ENCODE data around the gene RAB11FIP3.

Gene RAB11FIP3

DNA sequence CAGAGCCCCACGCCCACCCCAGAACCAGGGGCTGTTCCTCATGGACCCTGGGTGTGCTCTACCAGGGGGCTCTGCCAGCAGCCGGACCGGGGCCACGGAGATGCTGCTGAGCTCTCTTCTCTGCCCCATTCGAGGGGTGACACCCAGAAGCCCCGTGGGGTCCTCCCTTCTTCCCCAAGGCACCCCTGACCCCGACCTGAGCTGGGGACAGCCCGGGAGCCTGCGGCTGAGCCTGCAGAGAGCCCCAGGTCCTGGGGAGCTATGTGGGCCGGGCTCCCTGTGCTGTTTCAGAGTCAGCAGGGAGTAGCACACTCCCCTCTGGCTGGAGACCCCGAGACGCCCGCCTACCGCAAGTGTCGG lies 133.6 kb downstream of the RAB11FIP3 start:
- no peak for TF ChIP-seq CTCF (IDR thresholded peaks at IDR 0.05; ENCODE audit: insufficient read depth, missing control alignments)
- no peak for FAIRE-seq

DNA sequence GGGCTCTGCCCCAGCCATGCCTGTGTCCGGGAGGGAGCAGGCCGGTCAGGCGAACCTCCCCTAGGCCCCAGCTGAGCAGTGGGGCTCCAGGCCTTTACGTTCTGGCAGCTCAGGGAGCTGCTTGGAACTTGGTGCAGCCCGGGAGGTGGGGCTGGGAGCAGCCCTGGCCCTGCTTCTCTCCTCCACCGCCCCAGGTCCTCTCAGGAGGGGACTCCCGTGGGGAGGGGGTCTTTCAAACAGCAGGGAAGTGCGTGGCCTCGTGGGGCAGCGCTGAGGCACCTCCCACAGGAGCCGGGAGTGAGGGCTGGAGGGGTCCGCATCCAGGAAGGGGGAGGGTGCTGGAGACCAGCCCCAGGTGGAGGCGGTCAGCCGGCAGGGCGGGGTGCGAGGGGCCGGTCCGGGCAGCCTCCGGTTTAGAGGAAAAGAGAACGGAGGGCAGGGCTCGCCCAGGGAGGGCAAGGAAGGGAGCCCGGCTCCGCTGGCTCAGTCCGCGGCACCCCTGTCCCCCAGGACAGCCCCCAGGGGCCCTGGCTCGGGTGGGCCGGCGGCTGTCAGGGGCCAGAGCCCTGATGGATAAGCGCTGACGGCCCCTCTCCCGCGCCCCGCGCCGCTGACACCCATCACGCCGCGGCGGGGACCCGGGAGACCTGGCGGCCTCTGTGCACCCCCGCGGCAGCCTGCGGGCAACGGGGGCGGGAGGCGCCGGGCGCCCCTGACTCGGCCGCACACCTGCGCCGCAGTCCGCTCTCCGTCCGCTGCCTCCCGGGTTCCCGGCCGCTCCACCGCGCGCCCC lies 134.2 kb downstream of the RAB11FIP3 start:
- no peak for TF ChIP-seq CTCF (IDR thresholded peaks at IDR 0.05; ENCODE audit: insufficient read depth, missing control alignments)
- no peak for FAIRE-seq
- DNase-seq (ENCODE audit: insufficient read length, low spot score), result no peak

More for the DNA sequence above, 133.6 kb downstream of the RAB11FIP3 start:
- DNase-seq (ENCODE audit: insufficient read length, low spot score), result no peak

DNA sequence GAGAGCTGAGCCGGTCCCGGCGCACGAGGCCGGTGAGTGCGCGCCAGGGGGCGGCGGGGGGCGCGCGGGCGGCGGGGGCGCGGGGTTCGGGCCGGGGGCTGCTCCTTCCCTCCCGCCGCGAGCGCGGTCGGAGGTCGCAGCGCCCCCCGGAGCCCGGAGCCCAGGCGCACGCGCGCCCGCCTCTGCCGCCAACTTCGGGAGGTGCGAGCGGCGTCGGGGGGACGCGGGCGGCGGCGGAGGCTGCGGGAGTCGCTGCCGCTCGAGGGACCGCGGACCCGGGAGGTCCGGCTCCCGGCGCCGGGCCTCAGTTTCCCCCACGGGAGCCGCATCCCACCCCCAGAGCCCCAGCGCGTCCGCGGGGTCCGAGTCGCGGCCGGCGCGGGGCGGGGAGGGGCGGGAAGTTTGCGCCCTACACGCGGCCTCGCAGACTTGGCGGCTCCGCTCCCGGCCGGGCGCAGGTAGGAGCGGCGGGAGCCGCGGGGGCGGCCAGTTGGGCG lies 134.8 kb downstream of the RAB11FIP3 start, which contains the start of gene PRR35:
Gene PRR35, plus strand, starts transcription at position 191 of the 497 bp plus-strand sequence. CDS start 2,901 bp downstream, outside the sequence.
- DNase-seq (ENCODE audit: insufficient read length, low spot score) (no peak), FAIRE-seq (no peak)
- no peak for TF ChIP-seq CTCF (IDR thresholded peaks at IDR 0.05; ENCODE audit: insufficient read depth, missing control alignments)

DNA sequence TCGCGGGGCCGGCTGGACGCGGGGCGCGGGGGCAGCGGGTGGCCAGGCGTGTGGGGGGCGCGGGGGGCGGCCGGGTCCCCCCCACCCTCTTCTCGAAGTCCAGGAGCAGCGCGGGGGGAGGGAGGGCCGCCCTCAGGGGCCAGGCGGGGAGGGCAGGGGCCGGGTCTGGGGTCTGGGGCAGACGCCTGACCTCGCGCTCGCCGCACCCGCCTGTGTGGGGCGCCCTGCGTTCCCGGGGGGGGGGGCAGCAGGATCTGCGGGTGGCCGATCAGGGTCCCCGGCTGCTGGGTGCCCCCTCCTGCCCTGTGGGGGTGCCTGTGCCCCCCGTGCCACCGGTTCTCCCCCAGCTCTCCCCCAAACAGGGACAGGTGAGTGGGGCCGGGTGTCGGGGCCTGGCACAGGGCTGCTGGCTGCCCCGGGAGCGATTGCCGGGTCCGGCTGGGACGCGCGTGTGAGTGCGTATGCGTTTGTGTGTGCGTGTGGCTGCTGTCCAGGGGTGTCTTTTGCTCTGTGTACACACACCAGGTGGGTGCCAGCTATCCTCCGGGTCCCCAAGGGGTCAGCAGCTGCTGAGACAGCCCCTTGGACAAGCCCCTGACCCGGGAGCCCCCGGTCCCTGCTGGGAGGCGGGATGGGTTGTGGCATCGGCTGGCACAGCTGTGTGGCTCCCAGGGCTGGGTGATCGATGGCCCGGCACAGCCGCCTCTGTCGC lies 135.4 kb downstream of the RAB11FIP3 start:
- FAIRE-seq (no peak), DNase-seq (ENCODE audit: insufficient read length, low spot score) (no peak)
- TF ChIP-seq CTCF (IDR thresholded peaks at IDR 0.05; ENCODE audit: insufficient read depth, missing control alignments), result no peak

- FAIRE-seq (no peak), DNase-seq (ENCODE audit: insufficient read length, low spot score) (no peak)
- no peak for TF ChIP-seq CTCF (IDR thresholded peaks at IDR 0.05; ENCODE audit: insufficient read depth, missing control alignments)
These were observed 136.0 kb downstream of the RAB11FIP3 start for GRCh38 chr16:561413-561794.

- FAIRE-seq (no peak), DNase-seq (ENCODE audit: insufficient read length, low spot score) (no peak)
- no peak for TF ChIP-seq CTCF (IDR thresholded peaks at IDR 0.05; ENCODE audit: insufficient read depth, missing control alignments)
These were observed 136.8 kb downstream of the RAB11FIP3 start for GRCh38 chr16:561957-562938.
